GM19324 (cell line): Measurements from ENCODE around the gene BRPF3.

Source experiments
- ATAC-seq: cut with Tn5 transposase; IDR thresholded peaks from one replicate; pipeline ENCODE4 v1.9.1; 2021; ENCODE audit warnings: mild to moderate bottlenecking, moderate library complexity; ENCODE audit not compliant: unreplicated experiment, low FRiP score

Gene BRPF3

DNA sequence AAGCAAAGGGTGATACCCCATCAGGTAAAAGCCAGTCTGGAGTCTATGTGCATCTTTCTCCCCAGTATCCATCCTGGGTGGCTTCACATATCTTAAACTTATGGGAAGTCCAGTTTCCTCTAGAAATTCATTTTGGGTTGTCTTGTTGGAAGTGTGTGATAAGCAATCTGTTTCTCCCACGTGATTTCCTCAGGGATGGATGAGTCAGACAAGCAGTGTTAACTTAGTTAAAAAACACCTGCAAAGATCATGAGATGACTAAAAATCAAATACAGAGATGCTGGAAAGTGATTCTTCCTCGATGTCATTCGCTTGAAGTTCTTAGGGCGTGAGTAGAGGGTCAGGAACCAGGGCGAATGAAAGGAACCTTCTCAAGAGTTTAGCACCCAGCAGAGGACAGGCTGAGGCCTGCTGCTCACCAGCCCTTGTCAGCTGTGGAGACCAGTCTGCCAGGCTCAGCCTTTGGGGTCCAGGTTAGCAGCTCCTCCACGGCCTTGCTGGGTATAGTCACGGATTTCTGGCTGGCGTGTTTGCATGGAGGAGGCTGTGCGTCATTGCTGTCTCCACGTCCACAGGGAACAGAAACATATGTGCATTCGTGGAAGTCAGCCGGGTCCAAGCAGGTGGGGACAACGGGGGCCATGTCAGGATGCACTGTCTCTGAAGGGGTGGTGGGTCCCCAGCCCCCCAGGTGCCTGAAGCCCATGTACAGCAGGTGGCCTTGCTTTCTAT, 70.5 kb downstream of the BRPF3 start:
- ATAC-seq, result no peak

DNA sequence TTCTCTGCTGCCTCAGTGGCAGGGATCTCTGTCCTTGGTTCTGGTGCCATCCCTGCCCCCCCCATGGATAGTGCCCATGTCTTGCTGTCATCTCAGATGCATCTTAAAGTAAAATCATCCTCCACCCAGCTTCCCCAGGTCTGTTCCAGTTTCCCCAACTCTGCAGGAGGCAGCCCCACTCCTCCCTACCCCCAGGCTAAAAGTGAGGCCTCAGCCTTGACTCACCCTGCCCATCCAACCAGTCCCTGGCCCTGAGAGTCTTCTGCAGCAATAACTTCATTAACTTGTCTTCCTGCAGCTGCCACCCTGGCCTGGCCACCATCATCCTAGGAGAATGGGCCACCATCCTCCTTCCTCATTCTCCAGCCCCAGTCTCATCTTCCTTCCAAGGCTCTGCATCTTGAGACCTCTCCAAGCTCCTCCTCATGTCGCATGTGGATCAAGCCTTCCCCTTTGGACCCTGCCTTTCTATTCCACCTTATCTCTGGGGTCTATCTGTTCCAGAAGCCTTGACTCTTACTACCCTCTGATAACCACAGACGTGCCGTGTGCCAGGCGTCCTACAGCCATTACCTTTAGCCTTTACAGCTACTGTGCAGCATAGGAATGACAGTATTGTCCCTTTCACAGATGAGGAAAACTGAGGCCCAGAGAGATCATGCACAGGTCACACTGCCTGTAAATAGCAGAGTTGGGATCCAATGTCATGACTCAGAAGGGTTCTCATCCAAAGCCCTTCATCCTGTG, 71.4 kb downstream of the BRPF3 start:
- no peak for ATAC-seq

GRCh38 chr6:36268478-36269275, 72.1 kb downstream of the BRPF3 start:
- no peak for ATAC-seq

- ATAC-seq, result no peak
Measured at GRCh38 chr6:36269834-36270705, 73.5 kb downstream of the BRPF3 start, which contains the start of gene PNPLA1. TSS of gene PNPLA1 (plus strand) at chr6:36270060. CDS start at chr6:36270460, 400 bp downstream.

DNA sequence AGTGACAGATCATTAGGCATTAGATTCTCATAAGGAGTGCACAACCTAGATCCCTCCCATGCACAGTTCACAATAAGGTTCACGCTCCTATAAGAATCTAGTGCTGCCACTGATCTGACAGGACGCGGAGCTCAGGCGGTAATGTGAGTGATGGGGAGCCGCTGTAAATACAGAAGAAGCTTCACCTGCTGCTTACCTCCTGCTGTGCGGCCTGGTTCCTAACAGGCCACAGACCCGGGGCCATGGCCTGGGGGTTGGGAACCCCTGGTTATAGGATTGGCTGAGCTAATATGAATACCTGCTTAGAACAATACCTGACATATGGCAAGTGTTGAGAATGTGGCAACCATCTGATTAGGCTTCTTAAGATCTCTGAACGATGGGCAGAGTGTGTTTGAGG, 75.7 kb downstream of the BRPF3 start:
- no peak for ATAC-seq

GRCh38 chr6:36273067-36273466, 76.5 kb downstream of the BRPF3 start:
- no peak for ATAC-seq

DNA sequence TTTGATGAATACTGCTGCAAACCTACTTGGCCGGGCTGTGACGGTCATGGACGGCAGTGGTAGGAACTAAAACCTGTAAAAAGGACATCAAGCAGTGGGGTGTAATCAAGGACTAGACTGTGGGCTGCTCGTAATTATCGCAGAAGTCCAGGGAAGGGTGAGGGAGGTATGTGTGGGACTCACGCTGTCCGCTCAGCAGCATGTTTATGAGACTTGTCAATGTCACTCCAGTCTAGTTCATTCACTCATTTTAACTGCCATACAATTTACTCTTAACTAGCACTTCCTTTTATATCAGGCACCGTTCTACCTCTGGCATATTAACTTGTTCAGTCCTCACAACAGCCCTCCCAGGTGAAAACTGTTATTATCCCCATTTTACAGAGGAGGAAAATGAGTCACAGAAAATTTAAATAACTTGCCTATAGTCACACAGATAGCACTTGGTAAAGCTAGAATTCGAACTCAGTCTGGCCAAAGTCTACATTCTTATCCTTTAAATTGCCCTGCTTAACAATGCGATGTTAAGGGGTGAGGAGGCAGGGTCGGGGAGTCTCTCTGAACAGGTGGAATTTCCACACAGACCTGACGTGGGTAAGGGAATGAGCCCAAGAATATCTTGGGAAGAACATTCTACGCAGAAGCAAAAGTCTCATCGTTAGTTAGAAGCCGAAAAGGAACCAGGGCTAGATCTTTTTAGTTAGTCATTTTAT, 77.4 kb downstream of the BRPF3 start:
- ATAC-seq, result no peak

- ATAC-seq, result no peak
Measured at GRCh38 chr6:36276581-36277536, 80.3 kb downstream of the BRPF3 start.

GRCh38 chr6:36277946-36278470, 81.5 kb downstream of the BRPF3 start:
- ATAC-seq, result no peak

- ATAC-seq, result no peak
Measured at GRCh38 chr6:36280467-36280866, 83.9 kb downstream of the BRPF3 start.

GRCh38 chr6:36280983-36281382, 84.4 kb downstream of the BRPF3 start:
- ATAC-seq, result no peak
